ENCODE measurements around the gene CDKN2D.
"Not testable (repeated sequence)": the region's sequence is repeated elsewhere in the genome, so short reads cannot be mapped to it uniquely, and the experiment has no call there.

CDKN2D gene

DNA sequence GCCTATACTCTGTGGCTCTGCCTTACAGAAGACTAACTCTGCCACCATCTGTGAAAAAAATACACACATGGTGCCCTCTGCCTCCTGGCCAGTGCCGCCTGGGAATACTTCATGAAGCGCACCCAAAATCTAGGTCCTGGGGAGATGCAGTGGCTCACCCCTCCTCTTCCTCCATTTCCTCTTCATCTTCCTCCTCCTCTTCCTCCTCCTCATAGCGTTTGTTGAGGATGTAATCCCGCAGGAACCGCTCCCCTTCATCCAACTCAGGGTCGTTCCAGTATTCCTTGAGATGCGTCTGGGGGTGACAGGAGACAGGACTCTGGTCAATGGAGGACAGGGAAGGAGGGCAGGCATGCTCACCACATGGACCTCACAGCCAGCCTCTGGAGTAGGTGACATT is 8.6 kb downstream of the CDKN2D start:
- DNase-seq (ENCODE audit: low read depth, low spot score) = no peak
- Histone ChIP-seq H3K36me3 (ENCODE audit: insufficient read depth, low read length) (peaks cover 65% of the 10 kb centered on the region), H3K9me3 (ENCODE audit: low read depth, low read length) (no peaks in the 10 kb centered on the region), H3K4me3 (no peak overlapping the region), H3K9ac (ENCODE audit: insufficient read length) (no peak overlapping the region), H3K27ac (no peak overlapping the region)
- TF ChIP-seq FOXP2 (optimal IDR thresholded peaks at IDR 0.05; ENCODE audit: control extremely low read depth, extremely low read length, insufficient read depth) (no peak), EZH2 (IDR thresholded peaks at IDR 0.05) (no peak), POLR2AphosphoS5 (IDR thresholded peaks at IDR 0.05; ENCODE audit: borderline replicate concordance, low read depth, low read length) (no peak)

DNA sequence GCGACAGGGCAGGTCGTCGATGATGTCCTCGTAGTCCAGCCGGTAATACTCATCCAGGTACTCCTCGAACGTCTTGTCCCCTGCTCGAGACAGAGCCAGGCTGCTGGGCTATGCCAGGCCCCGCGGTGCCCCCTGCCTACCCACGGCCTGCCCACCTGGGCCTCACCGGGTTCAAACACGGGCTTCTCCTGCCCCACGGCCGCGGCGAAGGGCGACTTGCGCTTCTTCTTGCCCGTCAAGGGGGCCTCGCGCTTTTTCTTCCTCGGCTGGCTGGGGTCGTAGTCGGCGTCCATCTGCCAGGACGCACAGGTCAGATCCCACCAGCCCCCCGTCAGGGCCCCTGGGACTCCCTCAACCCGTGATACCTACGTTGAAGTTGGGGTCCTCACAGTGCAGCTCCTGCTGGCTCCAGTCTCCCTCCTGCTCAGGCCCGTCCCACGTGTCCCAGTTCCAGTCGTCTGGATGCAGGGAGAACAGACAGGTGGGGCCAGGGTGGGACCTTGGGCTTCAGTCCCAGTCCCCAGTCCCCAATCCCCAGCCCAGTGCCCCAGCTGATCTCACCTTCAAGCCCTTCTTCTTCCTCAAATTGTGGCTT is 11.1 kb downstream of the CDKN2D start:
- no peaks in the 10 kb centered on the region for H3K9me3 ChIP-seq (ENCODE audit: low read depth, low read length)
- no peak overlapping the region for H3K9ac ChIP-seq (ENCODE audit: insufficient read length)
- H3K27ac ChIP-seq = no peak overlapping the region
- DNase-seq (ENCODE audit: low read depth, low spot score) = no peak
- no peak for TF ChIP-seq POLR2AphosphoS5 (IDR thresholded peaks at IDR 0.05; ENCODE audit: borderline replicate concordance, low read depth, low read length)
- no peak for TF ChIP-seq EZH2 (IDR thresholded peaks at IDR 0.05)
- no peak for TF ChIP-seq FOXP2 (optimal IDR thresholded peaks at IDR 0.05; ENCODE audit: control extremely low read depth, extremely low read length, insufficient read depth)
- H3K36me3 ChIP-seq (ENCODE audit: insufficient read depth, low read length) = peaks cover 85% of the 10 kb centered on the region
- H3K4me3 ChIP-seq = no peak overlapping the region

DNA sequence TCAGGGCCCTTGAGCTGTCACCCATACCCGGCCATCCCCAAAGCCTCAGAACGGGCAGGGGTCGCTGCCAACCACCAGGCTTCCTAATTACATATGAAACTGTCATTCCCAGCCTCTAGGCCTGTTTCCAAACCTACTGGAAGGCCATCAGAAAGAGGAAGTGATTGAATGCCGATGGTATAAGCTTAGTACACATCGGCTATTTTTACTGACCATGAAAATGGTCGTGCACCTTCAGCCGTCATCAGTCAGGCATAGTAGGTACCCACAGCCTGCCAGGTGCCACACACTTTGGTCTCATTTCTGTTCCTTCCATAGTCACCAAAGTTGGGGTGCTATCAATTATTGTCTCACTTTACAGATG is 13.2 kb downstream of the CDKN2D start:
- DNase-seq (ENCODE audit: low read depth, low spot score) = no peak
- no peak overlapping the region for H3K9ac ChIP-seq (ENCODE audit: insufficient read length)
- H3K27ac ChIP-seq = no peak overlapping the region
- peaks cover 79% of the 10 kb centered on the region for H3K36me3 ChIP-seq (ENCODE audit: insufficient read depth, low read length)
- no peak for TF ChIP-seq FOXP2 (optimal IDR thresholded peaks at IDR 0.05; ENCODE audit: control extremely low read depth, extremely low read length, insufficient read depth)
- TF ChIP-seq POLR2AphosphoS5 (IDR thresholded peaks at IDR 0.05; ENCODE audit: borderline replicate concordance, low read depth, low read length) = no peak
- no peak for TF ChIP-seq EZH2 (IDR thresholded peaks at IDR 0.05)
- no peaks in the 10 kb centered on the region for H3K9me3 ChIP-seq (ENCODE audit: low read depth, low read length)
- H3K4me3 ChIP-seq = no peak overlapping the region

DNA sequence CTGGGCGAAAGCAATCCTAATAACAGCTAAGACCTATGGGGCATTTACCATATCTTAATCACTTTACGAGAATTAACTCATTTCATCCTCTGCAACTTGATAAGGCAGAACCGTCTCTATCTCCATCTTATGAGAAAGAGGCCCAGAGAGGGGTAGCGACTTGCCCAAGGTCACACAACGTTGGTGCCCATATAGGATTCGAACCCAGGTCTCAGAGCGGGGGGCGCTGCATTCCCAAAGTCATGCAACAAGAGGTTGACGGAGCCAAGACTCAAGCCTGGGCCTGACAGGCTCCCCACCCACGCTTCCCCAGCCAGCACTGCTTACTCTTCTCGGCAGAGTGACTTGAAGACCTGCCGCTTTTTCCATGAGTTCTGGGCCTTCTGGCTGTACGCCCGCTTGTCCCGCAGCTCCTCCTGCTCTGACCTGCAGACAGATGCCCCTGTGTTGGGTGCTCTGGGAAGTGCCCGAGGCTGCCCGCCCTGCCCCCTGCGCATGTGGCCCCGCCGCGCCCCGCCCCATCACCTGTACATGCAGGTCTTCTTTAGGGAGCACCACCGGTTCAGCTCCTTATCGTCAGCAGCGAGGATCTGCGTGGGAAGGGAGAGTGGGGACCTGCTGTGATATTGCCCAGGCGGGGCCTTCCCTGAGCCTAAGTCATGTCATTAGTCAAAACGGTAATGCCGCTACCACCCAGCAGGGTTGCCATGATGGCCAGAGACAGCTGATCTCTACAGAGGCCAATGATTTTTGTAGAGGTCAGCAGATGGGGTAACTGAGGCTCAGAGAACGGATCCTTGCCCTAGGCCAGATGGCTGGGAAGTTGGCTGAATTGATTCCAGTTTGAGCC is 13.8 kb downstream of the CDKN2D start:
- Histone ChIP-seq H3K9me3 (ENCODE audit: low read depth, low read length) (no peaks in the 10 kb centered on the region), H3K27ac (no peak overlapping the region), H3K9ac (ENCODE audit: insufficient read length) (no peak overlapping the region), H3K4me3 (no peak overlapping the region), H3K36me3 (ENCODE audit: insufficient read depth, low read length) (peaks cover 73% of the 10 kb centered on the region)
- TF ChIP-seq EZH2 (IDR thresholded peaks at IDR 0.05) (no peak), FOXP2 (optimal IDR thresholded peaks at IDR 0.05; ENCODE audit: control extremely low read depth, extremely low read length, insufficient read depth) (no peak), POLR2AphosphoS5 (IDR thresholded peaks at IDR 0.05; ENCODE audit: borderline replicate concordance, low read depth, low read length) (no peak; the same call in 1 of the 2 replicates)
- no peak for DNase-seq (ENCODE audit: low read depth, low spot score)

DNA sequence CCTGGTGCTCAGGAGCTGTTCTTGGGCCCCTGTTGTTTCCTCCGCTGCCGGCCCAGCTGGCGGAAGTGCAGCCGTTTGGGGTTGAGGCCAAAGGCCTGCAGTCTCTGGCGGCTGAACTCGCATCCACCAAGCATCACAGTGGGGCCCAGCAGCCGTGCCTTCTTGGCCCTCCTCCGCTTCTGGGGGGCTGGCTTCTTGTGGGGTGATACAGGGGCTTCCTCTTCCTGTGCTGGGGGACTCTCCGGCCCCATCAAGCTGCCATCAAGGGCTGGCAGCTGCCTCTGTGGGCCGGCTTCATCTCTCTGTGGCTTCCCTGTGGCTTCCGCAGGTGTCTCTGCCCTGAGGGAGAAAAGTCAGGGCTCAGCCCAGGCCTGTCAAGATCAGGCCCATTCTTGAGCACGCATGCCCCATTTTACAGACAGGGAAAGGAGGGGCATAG is 14.8 kb downstream of the CDKN2D start:
- DNase-seq (ENCODE audit: low read depth, low spot score) = no peak
- Histone ChIP-seq H3K9me3 (ENCODE audit: low read depth, low read length) (no peaks in the 10 kb centered on the region), H3K4me3 (no peak overlapping the region), H3K36me3 (ENCODE audit: insufficient read depth, low read length) (peaks cover 64% of the 10 kb centered on the region), H3K27ac (peak overlapping the region; percentile 9; the same call in 1 of the 2 replicates), H3K9ac (ENCODE audit: insufficient read length) (no peak overlapping the region)
- TF ChIP-seq POLR2AphosphoS5 (IDR thresholded peaks at IDR 0.05; ENCODE audit: borderline replicate concordance, low read depth, low read length) = no peak
- no peak for TF ChIP-seq FOXP2 (optimal IDR thresholded peaks at IDR 0.05; ENCODE audit: control extremely low read depth, extremely low read length, insufficient read depth)
- TF ChIP-seq EZH2 (IDR thresholded peaks at IDR 0.05) = no peak

DNA sequence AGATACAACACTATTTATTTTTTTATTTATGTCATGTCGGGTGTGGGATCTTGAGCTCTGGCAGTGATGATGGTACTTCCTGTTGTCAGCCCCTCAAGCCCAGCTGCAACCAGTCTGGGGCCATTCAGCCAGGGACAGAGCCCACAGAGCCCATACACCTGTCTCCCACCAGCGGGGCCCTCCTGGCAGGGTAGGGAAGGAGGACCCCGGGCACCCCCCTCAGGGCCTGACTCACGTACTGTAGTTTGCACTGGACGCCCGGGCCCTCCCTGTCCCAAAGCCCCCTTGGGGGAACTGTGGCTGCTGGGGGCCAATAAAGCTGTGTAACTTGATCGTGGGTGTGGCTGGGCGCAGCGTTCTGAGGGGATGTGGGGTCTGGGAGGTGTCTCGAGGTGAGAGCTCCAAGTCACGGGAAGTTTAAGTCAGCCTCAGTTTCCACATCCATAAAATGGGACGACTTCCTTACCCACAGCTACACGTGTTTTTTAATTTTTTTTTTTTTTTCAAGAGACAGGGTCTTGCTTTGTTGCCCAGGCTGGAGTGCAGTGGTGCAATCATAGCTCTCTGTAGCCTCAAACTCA is 15.6 kb downstream of the CDKN2D start:
- H3K4me3 ChIP-seq = no peak overlapping the region
- peaks cover 60% of the 10 kb centered on the region for H3K36me3 ChIP-seq (ENCODE audit: insufficient read depth, low read length)
- no peak overlapping the region for H3K27ac ChIP-seq
- DNase-seq (ENCODE audit: low read depth, low spot score) = no peak
- H3K9me3 ChIP-seq (ENCODE audit: low read depth, low read length) = no peaks in the 10 kb centered on the region
- no peak for TF ChIP-seq POLR2AphosphoS5 (IDR thresholded peaks at IDR 0.05; ENCODE audit: borderline replicate concordance, low read depth, low read length)
- TF ChIP-seq FOXP2 (optimal IDR thresholded peaks at IDR 0.05; ENCODE audit: control extremely low read depth, extremely low read length, insufficient read depth) = no peak
- TF ChIP-seq EZH2 (IDR thresholded peaks at IDR 0.05) = no peak
- H3K9ac ChIP-seq (ENCODE audit: insufficient read length) = no peak overlapping the region

DNA sequence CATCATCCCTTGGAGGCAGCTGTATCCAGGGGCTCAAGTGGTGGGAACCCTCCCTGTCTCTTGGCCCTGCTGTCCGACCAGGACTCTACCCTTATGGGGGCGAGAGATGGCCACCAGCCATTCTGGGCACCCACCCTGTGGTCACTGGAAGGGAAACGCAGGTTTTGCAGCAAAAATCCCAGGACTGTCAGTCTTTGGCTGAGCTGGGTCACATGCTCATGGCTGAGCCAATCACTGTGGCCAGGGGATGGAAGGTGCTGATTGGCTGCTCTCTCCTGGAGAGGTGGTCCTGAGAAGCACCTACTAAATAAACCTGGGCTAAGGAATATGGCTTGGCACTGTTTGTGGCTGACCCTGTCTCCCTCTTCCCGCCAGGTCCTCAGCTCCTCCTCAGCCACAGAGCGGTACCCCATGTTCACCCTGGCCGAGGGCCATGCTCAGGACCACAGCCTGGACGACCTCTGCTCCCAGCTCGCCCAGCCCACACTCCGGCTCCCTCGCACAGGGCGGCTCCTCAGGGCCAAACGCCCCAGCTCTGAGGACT is 16.2 kb downstream of the CDKN2D start:
- H3K9ac ChIP-seq (ENCODE audit: insufficient read length) = no peak overlapping the region
- H3K36me3 ChIP-seq (ENCODE audit: insufficient read depth, low read length) = peaks cover 54% of the 10 kb centered on the region
- H3K9me3 ChIP-seq (ENCODE audit: low read depth, low read length) = no peaks in the 10 kb centered on the region
- no peak overlapping the region for H3K27ac ChIP-seq
- no peak overlapping the region for H3K4me3 ChIP-seq
- DNase-seq (ENCODE audit: low read depth, low spot score) = no peak
- TF ChIP-seq POLR2AphosphoS5 (IDR thresholded peaks at IDR 0.05; ENCODE audit: borderline replicate concordance, low read depth, low read length) = peak; percentile 61
- no peak for TF ChIP-seq FOXP2 (optimal IDR thresholded peaks at IDR 0.05; ENCODE audit: control extremely low read depth, extremely low read length, insufficient read depth)
- TF ChIP-seq EZH2 (IDR thresholded peaks at IDR 0.05) = no peak

DNA sequence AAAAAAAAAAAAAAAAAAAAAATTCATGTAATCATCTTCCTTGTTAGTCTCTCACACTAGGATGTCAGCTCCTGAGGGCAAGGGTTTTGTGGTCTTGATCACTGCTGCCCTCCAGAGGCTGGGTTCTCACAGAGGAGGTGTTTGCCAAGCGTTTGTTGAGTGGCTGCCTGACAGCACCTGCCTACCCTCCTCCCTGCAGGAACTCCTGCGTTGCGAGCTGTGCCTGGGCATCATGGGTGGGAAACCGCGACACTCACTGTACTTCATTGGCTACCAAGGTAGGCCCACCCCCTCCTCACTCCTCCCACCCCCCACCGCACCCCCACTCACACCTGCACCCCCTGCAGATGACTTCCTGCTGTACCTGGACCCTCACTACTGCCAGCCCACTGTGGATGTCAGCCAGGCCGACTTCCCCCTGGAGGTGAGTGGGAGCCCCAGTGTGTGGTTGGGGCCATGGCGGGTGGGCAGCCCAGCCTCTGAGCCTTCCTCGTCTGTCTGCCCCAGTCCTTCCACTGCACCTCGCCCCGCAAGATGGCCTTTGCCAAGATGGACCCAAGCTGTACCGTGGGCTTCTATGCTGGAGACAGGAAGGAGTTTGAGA is 17.0 kb downstream of the CDKN2D start:
- no peaks in the 10 kb centered on the region for H3K9me3 ChIP-seq (ENCODE audit: low read depth, low read length)
- H3K4me3 ChIP-seq = no peak overlapping the region
- H3K9ac ChIP-seq (ENCODE audit: insufficient read length) = no peak overlapping the region
- TF ChIP-seq FOXP2 (optimal IDR thresholded peaks at IDR 0.05; ENCODE audit: control extremely low read depth, extremely low read length, insufficient read depth) (no peak), EZH2 (IDR thresholded peaks at IDR 0.05) (no peak), POLR2AphosphoS5 (IDR thresholded peaks at IDR 0.05; ENCODE audit: borderline replicate concordance, low read depth, low read length) (no peak; the same call in 1 of the 2 replicates)
- H3K36me3 ChIP-seq (ENCODE audit: insufficient read depth, low read length) = peaks cover 50% of the 10 kb centered on the region
- DNase-seq (ENCODE audit: low read depth, low spot score) = no peak
- no peak overlapping the region for H3K27ac ChIP-seq

DNA sequence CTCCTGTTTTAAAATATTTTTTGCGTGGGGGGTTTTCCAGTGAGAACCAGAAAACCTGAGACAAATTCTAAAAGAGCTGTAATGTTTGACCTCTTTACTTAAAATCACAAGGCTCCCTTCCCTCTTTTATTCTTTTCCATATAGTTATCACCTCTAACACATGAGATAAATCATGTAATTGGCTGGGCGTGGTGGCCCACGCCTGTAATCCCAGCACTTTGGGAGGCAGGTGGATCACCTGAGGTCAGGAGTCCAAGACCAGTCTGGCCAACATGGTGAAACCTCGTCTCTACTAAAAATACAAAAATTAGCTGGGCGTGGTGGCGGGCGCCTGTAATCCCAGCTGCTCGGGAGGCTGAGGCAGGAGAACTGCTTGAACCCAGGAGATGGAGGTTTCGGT is 17.8 kb downstream of the CDKN2D start:
- H3K27ac ChIP-seq; H3K4me3 ChIP-seq; DNase-seq (ENCODE audit: low read depth, low spot score); H3K9ac ChIP-seq (ENCODE audit: insufficient read length); H3K9me3 ChIP-seq (ENCODE audit: low read depth, low read length): not testable (repeated sequence)
- H3K36me3 ChIP-seq (ENCODE audit: insufficient read depth, low read length) = peaks cover 45% of the 10 kb centered on the region
